ENCODE measurements around the gene SLC39A7.

GRCh38 chr6:33194431-33194979, 6.2 kb upstream of the SLC39A7 start:
- TF ChIP-seq, protein P1, sequence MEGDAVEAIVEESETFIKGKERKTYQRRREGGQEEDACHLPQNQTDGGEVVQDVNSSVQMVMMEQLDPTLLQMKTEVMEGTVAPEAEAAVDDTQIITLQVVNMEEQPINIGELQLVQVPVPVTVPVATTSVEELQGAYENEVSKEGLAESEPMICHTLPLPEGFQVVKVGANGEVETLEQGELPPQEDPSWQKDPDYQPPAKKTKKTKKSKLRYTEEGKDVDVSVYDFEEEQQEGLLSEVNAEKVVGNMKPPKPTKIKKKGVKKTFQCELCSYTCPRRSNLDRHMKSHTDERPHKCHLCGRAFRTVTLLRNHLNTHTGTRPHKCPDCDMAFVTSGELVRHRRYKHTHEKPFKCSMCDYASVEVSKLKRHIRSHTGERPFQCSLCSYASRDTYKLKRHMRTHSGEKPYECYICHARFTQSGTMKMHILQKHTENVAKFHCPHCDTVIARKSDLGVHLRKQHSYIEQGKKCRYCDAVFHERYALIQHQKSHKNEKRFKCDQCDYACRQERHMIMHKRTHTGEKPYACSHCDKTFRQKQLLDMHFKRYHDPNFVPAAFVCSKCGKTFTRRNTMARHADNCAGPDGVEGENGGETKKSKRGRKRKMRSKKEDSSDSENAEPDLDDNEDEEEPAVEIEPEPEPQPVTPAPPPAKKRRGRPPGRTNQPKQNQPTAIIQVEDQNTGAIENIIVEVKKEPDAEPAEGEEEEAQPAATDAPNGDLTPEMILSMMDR (IDR thresholded peaks at IDR 0.05; ENCODE audit: low read length): no peak
- no peak for TF ChIP-seq EZH2 (IDR thresholded peaks at IDR 0.05; ENCODE audit: borderline replicate concordance, low read length)
